IMR-90 (cell line): Measurements from ENCODE around the gene TMEM205.

ENCODE experiments used
- BHLHE40 ChIP-seq: fragments of 150-350 bp; IDR thresholded peaks from 2 replicates; pipeline ENCODE4 v1.6.1; 2016; ENCODE audit warnings: mild to moderate bottlenecking, low read depth, low read length
- CEBPB ChIP-seq: IDR thresholded peaks from 2 replicates; pipeline ENCODE4 v1.6.1; 2012; ENCODE audit warnings: low read depth, low read length, improper control_type of control experiment
- CHD1 ChIP-seq: IDR thresholded peaks from 2 replicates; pipeline ENCODE4 v1.6.1; 2012; ENCODE audit warnings: low read depth, low read length, improper control_type of control experiment
- CTCF ChIP-seq: conservative IDR thresholded peaks from 2 replicates; pipeline ENCODE4 v1.5.1; 2012; ENCODE audit warnings: mild to moderate bottlenecking, low read depth, low read length, improper control_type of control experiment
- ELK1 ChIP-seq: fragments of 150-350 bp; IDR thresholded peaks from 2 replicates; pipeline ENCODE4 v1.6.1; 2016; ENCODE audit warnings: low read depth, mild to moderate bottlenecking, low read length, moderate library complexity, borderline replicate concordance
- FOS ChIP-seq: fragments of 150-350 bp; IDR thresholded peaks from 2 replicates; pipeline ENCODE4 v1.6.1; 2016; ENCODE audit warnings: low read depth, low read length
- MAFK ChIP-seq: IDR thresholded peaks from 2 replicates; pipeline ENCODE4 v1.6.1; 2012; ENCODE audit warnings: low read depth, low read length, improper control_type of control experiment
- MXI1 ChIP-seq: IDR thresholded peaks from 2 replicates; pipeline ENCODE4 v1.6.1; 2012; ENCODE audit warnings: low read depth, mild to moderate bottlenecking, low read length, moderate library complexity, borderline replicate concordance
- NFE2L2 ChIP-seq: fragments of 150-350 bp; IDR thresholded peaks from 2 replicates; pipeline ENCODE4 v1.6.1; 2016; ENCODE audit warnings: low read depth, mild to moderate bottlenecking, low read length
- POLR2A ChIP-seq: IDR thresholded peaks from 2 replicates; pipeline ENCODE4 v1.6.1; 2012; ENCODE audit warnings: mild to moderate bottlenecking, low read depth, low read length
- RAD21 ChIP-seq: IDR thresholded peaks from 2 replicates; pipeline ENCODE4 v1.6.1; 2012; ENCODE audit warnings: low read length, improper control_type of control experiment
- RCOR1 ChIP-seq: IDR thresholded peaks from 2 replicates; pipeline ENCODE4 v1.6.1; 2012; ENCODE audit warnings: mild to moderate bottlenecking, low read length, improper control_type of control experiment; ENCODE audit not compliant: insufficient replicate concordance
- SMC3 ChIP-seq: fragments of 150-350 bp; IDR thresholded peaks from 2 replicates; pipeline ENCODE4 v1.6.1; 2016; ENCODE audit warnings: low read depth, mild to moderate bottlenecking, antibody characterized with exemption, low read length, moderate library complexity
- USF2 ChIP-seq: fragments of 150-350 bp; IDR thresholded peaks from 2 replicates; pipeline ENCODE4 v1.6.1; 2017; ENCODE audit warnings: mild to moderate bottlenecking, antibody characterized with exemption, low read length, low read depth

- TF ChIP-seq POLR2A (no peak), CTCF (no peak), SMC3 (no peak), RAD21 (no peak), USF2 (no peak), RCOR1 (no peak), CEBPB (no peak), MAFK (no peak), FOS (no peak), CHD1 (no peak), BHLHE40 (no peak), MXI1 (no peak), NFE2L2 (no peak), ELK1 (no peak)
Measured at GRCh38 chr19:11345122-11345803, 805 bp downstream of the TMEM205 start.
